Superior temporal gyrus (tissue), 1 donor: ENCODE measurements around the gene RBM15B.

Source experiments
- DNase-seq: peaks from one replicate; pipeline ENCODE4 v3.0.0-alpha.2; 2016; ENCODE audit errors: extremely low spot score

The RBM15B gene

DNA sequence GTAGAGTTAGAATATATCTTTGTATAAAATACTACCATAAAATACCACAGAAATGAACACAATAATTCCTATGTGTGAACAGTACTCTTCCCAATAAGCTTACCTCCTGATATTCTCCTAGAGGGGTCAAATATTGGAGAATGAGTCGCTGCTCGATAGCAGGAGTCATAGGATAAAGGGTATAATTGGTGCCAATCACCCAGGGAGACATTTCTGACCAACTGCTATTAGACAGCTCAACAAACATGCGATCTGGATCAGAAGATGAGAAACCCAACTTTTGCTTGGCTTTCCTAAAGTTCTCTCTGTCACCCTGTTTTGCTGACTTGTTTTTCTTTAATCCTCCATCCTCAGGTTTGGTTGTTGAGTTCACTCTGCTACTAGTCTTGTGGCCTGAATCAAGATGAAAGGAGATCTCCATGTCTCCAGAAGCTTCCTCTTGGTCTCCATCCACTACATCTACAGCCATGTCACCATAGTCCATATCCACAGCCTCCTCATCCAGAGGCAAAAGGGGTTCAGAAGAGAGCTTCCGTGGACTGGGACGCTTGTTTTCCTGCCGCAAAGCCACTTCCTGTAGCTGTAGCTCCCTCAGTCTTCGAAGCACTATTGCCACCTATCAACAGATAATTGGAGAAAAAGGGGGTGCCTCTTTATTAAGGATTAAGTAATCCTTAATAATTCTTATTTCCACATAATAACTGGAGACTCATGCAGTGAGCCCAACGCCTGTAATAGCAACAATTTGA, 50.4 kb downstream of the RBM15B start:
- DNase-seq: no peak

DNA sequence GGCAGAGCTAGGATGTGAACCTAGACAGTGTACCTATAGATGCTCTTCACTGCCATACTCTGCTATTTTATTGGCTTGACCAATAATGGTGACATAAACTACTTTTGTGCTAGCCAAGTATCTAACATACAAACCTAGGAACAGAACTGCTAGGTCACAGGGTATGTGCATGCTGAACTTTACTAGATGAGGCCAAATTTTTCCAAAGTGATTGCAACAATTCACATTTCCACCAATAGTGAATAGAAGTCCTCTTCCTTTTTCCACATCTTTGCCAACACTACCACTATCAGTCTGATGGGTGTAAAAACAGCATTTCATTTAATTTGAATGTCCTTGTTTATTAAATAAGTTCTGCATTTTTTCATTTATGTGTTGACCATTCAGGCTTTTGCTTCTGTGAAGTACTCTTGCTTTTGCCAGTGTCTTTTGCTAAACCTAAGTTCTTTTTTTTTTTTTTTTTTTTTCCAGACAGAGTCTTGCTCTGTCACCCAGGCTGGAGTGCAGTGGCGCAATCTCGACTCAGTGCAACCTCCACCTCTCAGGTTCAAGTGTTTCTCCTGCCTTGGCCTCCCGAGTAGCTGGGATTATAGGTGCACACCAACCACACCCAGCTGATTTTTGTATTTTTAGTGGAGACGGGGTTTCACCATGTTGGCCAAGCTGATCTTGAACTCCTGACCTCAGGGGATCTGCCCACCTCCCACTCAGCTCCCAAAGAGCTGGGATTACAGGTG, 54.6 kb downstream of the RBM15B start:
- DNase-seq: no peak
